Measurements from ENCODE around the gene TWF1. TPM values are rescaled to one million over a fixed set of nuclear protein-coding genes. Genes with fewer than 3 reads are reported as not detected.

TWF1 gene
- total and polyA plus RNA-seq, 2 of the 8 experiments (the other 6 are each of a cell fraction or from before 2014, with no cell fraction given) = 7.6 to 27.9 TPM

GRCh38 chr12:43762596-43762995 lies 43.5 kb downstream of the TWF1 start:
- H2BK5ac ChIP-seq (ENCODE audit: low read depth, low read length) = no peak overlapping the region; the same call in 1 of the 2 replicates
- no peak overlapping the region; the same call in 1 of the 2 replicates for H2BK12ac ChIP-seq (ENCODE audit: low read depth, low read length)
- ChIA-PET POLR2A (ENCODE audit: partially characterized antibody) (interaction anchor here (1.1 to 2.1 kb wide), 2 partner anchors 15 to 30 kb away, joined by 3 to 4 read pairs; no protein-coding TSS in a partner anchor), CTCF (ENCODE audit: partially characterized antibody) (interaction anchor here (1.1 to 3.1 kb wide), 4 partner anchors 9 to 120 kb away, joined by 3 to 15 read pairs (median 5); no protein-coding TSS in a partner anchor)
- H2AK5ac ChIP-seq (ENCODE audit: low read depth, low read length) = no peak overlapping the region
- no peak overlapping the region for H2BK15ac ChIP-seq (ENCODE audit: low read length)
- H2BK120ac ChIP-seq (replicated peaks; ENCODE audit: low read depth, low read length) = no peak overlapping the region
- no peak overlapping the region; a peak in 1 of 7 replicates for H3K9ac ChIP-seq (replicated peaks in 1 of 4; ENCODE audit: extremely low read depth in 1 of 4, low read depth in 3 of 4, low read length in 3 of 4)
- H4K91ac ChIP-seq (replicated peaks; ENCODE audit: insufficient read length, low read length) = no peak overlapping the region
- no peaks in the 10 kb centered on the region for H3K9me3 ChIP-seq (ENCODE audit: insufficient read depth in 2 of 2, low read depth in 1 of 2, low read length in 1 of 2)
- peak overlapping the region; percentile 41; the same call in 1 of the 2 replicates for H3K27ac ChIP-seq (ENCODE audit: low read depth, low read length)
- H3K18ac ChIP-seq (ENCODE audit: extremely low read depth, low read length) = no peak overlapping the region
- H3K4me2 ChIP-seq (ENCODE audit: insufficient read depth in 1 of 2, low read depth in 2 of 2, low read length in 2 of 2) = peak overlapping the region in 1 of 2 experiments; percentile 37; a peak in 2 of 4 replicates
- H3K14ac ChIP-seq (ENCODE audit: insufficient read length) = no peak overlapping the region
- H4K8ac ChIP-seq (ENCODE audit: extremely low read depth, insufficient read depth, low read length) = no peak overlapping the region
- H3K23ac ChIP-seq (ENCODE audit: insufficient read length) = no peak overlapping the region
- H3K27me3 ChIP-seq (replicated peaks in 1 of 4; ENCODE audit: control insufficient read depth in 3 of 4, extremely low read depth in 1 of 4, insufficient read depth in 3 of 4, low read length in 3 of 4) = no peaks in the 10 kb centered on the region
- H3K79me1 ChIP-seq (ENCODE audit: low read depth, low read length) = no peaks in the 10 kb centered on the region
- H3K4ac ChIP-seq (replicated peaks; ENCODE audit: insufficient read length, low read depth, low read length) = no peak overlapping the region
- TF ChIP-seq BACH1 (IDR thresholded peaks at IDR 0.05; ENCODE audit: low read length) (no peak), TCF12 (IDR thresholded peaks at IDR 0.05; ENCODE audit: low read depth, low read length) (0 out of 2 replicates have a peak, but pooled peaks have one; percentile 25), JUND (IDR thresholded peaks at IDR 0.05; ENCODE audit: low read length) (peak; percentile 20; the same call in 1 of the 2 replicates)
- H3K4me3 ChIP-seq (ENCODE audit: extremely low read depth in 1 of 4, insufficient read depth in 2 of 4, low read depth in 3 of 4, low read length in 4 of 4) = peak overlapping the region in 1 of 4 experiments; percentile 9; a peak in 1 of 8 replicates
- DNase-seq (ENCODE audit: low read depth in 1 of 2, low spot score in 2 of 2) = no peak
- H2AFZ ChIP-seq (ENCODE audit: low read length) = no peak overlapping the region
- no peak overlapping the region for H2BK20ac ChIP-seq (ENCODE audit: low read length)
- no peaks in the 10 kb centered on the region for H4K20me1 ChIP-seq (replicated peaks in 1 of 2; ENCODE audit: control insufficient read depth in 1 of 2, insufficient read depth in 2 of 2, low read length in 2 of 2)
- H3K56ac ChIP-seq (replicated peaks; ENCODE audit: insufficient read length, low read depth, low read length) = no peak overlapping the region
- no peak for FAIRE-seq
- peaks cover 0 to 5% of the 10 kb centered on the region in 2 experiments; a peak in 1 of 4 replicates for H3K79me2 ChIP-seq (ENCODE audit: control insufficient read depth in 1 of 2, insufficient read depth in 2 of 2, low read length in 2 of 2)
- H3K36me3 ChIP-seq (ENCODE audit: control insufficient read depth in 2 of 4, insufficient read depth in 4 of 4, low read length in 3 of 4) = no peaks in the 10 kb centered on the region
- peaks cover 0 to 15% (median 6%) of the 10 kb centered on the region in 4 experiments; a peak in 5 of 7 replicates for H3K4me1 ChIP-seq (replicated peaks in 1 of 4; ENCODE audit: control insufficient read depth in 3 of 4, insufficient read depth in 4 of 4, low read length in 3 of 4)
- H4K5ac ChIP-seq (ENCODE audit: insufficient read length, low read depth, low read length) = peak overlapping the region; percentile 6
- no peaks in the 10 kb centered on the region; the same call in 1 of the 2 replicates for H3K23me2 ChIP-seq (ENCODE audit: low read depth, low read length)

Measured in H1 (cell line).